GM18502 (cell line): ENCODE measurements around the gene LHPP.

Experiments used
- ATAC-seq: cut with Tn5 transposase; IDR thresholded peaks from one replicate; pipeline ENCODE4 v1.9.1; 2021; ENCODE audit warnings: mild to moderate bottlenecking; ENCODE audit not compliant: unreplicated experiment, poor library complexity

Gene LHPP

GRCh38 chr10:124612611-124613498 lies 151.2 kb downstream of the LHPP start:
- ATAC-seq, result no peak

DNA sequence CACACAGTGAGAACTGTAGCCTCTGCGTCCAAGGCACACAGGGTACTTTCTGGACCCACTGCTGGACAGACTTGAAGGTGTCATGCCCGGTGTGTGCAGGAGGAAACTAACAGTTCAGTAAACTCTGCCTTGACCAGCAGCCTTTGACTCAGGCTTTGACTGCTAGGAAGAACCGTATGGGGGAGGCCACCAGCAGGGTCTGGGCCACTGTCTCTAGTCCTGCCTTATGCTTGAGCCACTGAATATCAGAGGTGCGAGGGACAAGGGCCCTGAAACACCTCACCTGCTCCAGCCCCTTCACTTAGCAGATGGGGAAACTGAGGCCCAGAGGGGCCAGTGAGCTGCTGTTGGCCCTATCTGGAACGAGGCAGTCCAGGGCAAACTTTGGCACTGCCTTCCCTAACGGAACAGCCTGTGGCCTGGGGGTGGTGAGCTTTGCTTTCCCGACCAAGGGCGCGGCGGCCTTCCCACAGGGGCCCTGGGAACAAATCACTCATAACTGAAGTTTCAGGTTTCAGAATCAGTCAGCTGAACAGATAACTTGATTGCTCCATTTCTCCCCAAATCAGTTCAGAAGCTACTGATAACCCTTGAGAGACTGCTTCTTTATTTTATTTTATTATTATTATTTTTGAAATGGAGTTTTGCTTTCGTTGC lies 152.5 kb downstream of the LHPP start:
- ATAC-seq, result peak; percentile 74

- ATAC-seq, result no peak
These were observed 153.6 kb downstream of the LHPP start for GRCh38 chr10:124615259-124615658.

GRCh38 chr10:124616040-124616835 lies 154.6 kb downstream of the LHPP start:
- ATAC-seq, result no peak

DNA sequence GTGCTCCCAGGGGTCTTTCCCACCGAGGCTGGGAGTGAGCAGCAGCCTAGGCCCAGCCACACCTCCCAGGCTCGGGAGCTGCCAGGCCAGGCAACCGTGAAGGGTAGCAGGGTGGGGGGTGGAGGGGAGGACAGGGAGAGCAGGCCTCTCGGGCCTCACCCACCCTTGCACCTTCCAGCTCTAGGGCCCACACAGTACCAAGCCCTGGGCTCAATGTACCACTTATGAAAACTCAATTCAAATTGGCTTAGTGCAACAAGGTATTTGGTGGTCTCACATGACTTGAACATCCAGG lies 155.2 kb downstream of the LHPP start:
- no peak for ATAC-seq

- ATAC-seq, result no peak
These were observed 156.9 kb downstream of the LHPP start for GRCh38 chr10:124618470-124619073.

DNA sequence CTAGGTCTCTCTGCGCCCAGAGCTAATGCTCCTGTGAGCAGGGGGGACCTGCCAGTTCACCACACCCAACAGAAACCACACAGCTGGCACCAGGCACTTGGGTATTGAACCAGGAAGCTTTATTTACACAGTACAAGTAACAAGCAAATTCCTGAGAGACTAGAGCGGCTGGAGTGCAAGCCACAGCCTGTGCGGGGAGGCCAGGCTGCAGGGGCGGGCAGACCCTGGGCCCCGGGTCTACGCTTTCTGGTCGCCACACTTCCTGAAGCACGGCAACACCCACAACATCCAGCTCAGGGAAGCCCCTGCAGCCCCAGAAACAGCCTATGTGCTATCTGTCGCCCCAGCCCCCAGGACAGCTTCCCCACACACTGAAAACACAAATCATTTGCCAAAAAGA lies 157.6 kb downstream of the LHPP start:
- ATAC-seq, result no peak

DNA sequence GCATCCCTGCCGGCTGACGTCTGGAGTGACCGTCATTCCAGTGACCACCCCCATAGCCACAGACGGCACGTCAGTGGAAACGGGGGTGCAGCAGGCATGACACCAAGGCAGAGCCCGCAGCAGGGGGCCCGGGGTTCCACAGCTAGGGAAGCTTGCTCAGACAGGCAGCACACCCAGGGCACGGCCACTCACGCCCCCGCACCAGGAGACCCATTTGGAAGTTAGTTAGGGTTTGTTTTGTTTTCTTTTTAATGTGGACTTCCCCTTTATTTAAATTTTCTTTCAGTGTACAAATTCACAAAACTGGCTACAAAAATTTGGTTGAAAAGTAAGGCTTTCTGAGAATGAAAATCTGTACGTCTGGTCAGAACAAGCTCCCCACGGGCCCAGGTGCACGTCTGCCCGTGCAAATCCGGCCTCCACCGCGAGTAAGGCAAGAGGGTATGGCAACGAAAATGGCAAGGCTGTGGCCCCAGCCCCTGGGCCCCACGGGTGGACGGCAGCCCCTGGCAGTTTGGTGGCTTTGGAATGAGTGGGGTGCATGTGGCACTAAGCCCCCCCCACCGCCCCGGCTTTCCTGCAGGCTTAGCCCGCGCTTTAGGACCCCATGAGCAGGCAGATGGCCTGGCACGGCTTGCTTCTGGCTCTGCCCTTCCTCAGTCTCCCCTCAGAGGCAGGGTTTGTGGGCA lies 158.3 kb downstream of the LHPP start:
- peak; percentile 49 for ATAC-seq

- ATAC-seq, result no peak
These were observed 160.0 kb downstream of the LHPP start for GRCh38 chr10:124621637-124622036.

GRCh38 chr10:124622158-124622557 lies 160.5 kb downstream of the LHPP start:
- ATAC-seq, result no peak

GRCh38 chr10:124622866-124623536 lies 161.4 kb downstream of the LHPP start:
- ATAC-seq, result no peak

GRCh38 chr10:124624006-124624405 lies 162.4 kb downstream of the LHPP start:
- no peak for ATAC-seq

DNA sequence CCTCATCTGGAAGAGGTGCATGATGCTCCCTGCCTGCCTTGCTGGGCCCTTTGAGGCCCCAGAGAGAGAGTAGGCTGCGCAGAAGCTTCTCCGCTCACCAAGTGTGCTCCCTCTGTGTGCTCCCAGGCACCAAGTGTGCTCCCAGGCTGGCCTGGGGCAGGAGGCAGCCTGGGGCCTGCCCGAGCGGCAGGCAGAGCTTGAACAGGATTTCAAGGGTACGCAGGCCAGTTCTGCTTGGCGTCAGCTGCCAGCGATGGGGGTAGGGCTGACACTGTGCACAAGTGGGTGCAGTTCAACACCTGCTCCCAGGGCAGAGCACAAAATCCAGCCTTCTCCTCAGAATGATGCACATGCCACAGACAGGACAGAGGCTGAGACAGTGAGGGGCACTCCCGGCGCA lies 162.8 kb downstream of the LHPP start:
- ATAC-seq, result no peak

DNA sequence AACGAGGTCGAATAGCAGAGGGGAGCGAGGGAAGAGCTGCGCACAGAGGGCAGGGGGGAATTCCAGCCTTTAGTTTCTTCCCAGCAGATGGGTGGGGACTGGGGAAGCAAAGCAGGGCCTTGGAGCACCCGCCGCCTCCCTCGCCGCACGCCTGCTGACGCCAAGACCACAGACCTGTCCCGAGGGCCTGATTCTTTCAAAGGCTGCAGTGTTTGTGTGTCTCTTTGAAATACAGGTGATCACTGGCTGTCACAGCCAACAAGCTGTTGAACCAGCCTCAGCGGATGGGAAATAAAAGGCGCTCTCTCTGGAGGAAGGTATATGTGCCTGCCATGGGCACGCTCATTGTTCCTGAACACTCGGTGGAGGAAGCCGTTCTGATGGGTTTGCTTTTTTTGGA lies 163.3 kb downstream of the LHPP start:
- no peak for ATAC-seq

GRCh38 chr10:124625831-124626238 lies 164.2 kb downstream of the LHPP start:
- no peak for ATAC-seq

GRCh38 chr10:124626759-124627380 lies 165.2 kb downstream of the LHPP start:
- ATAC-seq, result peak; percentile 84

DNA sequence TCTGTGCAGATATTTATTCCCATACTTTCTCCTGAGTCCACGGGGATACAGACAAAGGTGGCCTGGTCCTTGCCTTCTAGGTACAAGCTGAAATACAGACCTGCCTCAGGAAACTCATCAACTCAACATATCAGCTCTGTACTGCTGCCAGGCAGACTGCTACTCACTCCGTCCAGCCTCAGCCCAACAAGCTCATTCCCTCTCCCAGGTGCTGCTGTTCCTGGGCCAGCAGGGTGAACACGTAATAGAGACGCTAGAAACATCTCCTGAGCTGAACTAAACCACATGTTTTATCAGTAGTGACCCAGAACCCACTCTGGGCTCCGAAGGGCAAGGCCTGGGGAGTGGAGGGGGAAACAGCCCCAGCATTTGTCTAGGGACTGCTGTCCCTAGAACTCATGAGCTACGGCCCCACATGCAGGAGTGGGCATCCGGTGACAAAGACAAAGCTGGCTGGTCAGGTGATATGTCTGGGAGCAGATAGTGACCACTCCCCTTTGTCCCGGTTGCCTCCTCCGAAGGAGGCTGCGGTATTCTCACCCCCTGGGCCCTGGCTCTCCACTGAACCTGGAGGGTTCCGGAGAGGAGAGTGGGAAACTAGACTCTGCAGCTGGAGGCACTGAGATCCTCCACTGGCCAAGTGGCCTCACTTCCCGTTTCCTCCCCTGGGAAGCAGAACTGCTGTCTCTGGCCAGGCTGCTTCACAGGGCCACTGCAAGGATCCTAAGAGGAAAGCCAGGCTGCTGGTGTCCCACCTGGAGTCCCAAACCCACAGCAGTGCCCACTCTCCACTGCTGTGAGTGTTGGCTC lies 166.4 kb downstream of the LHPP start:
- no peak for ATAC-seq

GRCh38 chr10:124628676-124629021 lies 167.0 kb downstream of the LHPP start:
- no peak for ATAC-seq
